ENCODE results near the gene HECW1. TPM values are rescaled to one million over a fixed set of nuclear protein-coding genes. Genes with fewer than 3 reads are reported as not detected.
"Not testable (repeated sequence)": the region's sequence is repeated elsewhere in the genome, so short reads cannot be mapped to it uniquely, and the experiment has no call there.

Gene HECW1
- total RNA-seq, 1 experiment from 2014 or later, result not detected

GRCh38 chr7:43307522-43307921 is 195.1 kb downstream of the HECW1 start:
- no peak for DNase-seq (ENCODE audit: low spot score)

- DNase-seq (ENCODE audit: low spot score), result no peak
Observed at GRCh38 chr7:43308913-43309705, 196.7 kb downstream of the HECW1 start.

- DNase-seq (ENCODE audit: low spot score), result no peak
Observed at GRCh38 chr7:43309706-43310022, 197.2 kb downstream of the HECW1 start.

GRCh38 chr7:43311052-43311451 is 198.6 kb downstream of the HECW1 start:
- no peak for DNase-seq (ENCODE audit: low spot score)

- DNase-seq (ENCODE audit: low spot score), result no peak
Observed at GRCh38 chr7:43311694-43312093, 199.2 kb downstream of the HECW1 start.

GRCh38 chr7:43313628-43314378 is 201.4 kb downstream of the HECW1 start:
- no peak for DNase-seq (ENCODE audit: low spot score)

GRCh38 chr7:43314379-43315158 is 202.1 kb downstream of the HECW1 start:
- no peak for DNase-seq (ENCODE audit: low spot score)

- DNase-seq (ENCODE audit: low spot score), result no peak
Observed at GRCh38 chr7:43317075-43317474, 204.6 kb downstream of the HECW1 start.

GRCh38 chr7:43318188-43318770 is 205.8 kb downstream of the HECW1 start:
- no peak for DNase-seq (ENCODE audit: low spot score)

GRCh38 chr7:43325595-43325994 is 213.1 kb downstream of the HECW1 start:
- no peak for DNase-seq (ENCODE audit: low spot score)

- DNase-seq (ENCODE audit: low spot score), result no peak
Observed at GRCh38 chr7:43328336-43328735, 215.9 kb downstream of the HECW1 start.

GRCh38 chr7:43328785-43329380 is 216.4 kb downstream of the HECW1 start:
- DNase-seq (ENCODE audit: low spot score), result no peak

- DNase-seq (ENCODE audit: low spot score), result no peak
Observed at GRCh38 chr7:43332193-43332796, 219.8 kb downstream of the HECW1 start.

- no peak for DNase-seq (ENCODE audit: low spot score)
Observed at GRCh38 chr7:43337191-43337590, 224.7 kb downstream of the HECW1 start.

- no peak for DNase-seq (ENCODE audit: low spot score)
Observed at GRCh38 chr7:43337811-43338210, 225.4 kb downstream of the HECW1 start.

- DNase-seq (ENCODE audit: low spot score), result no peak
Observed at GRCh38 chr7:43341132-43341531, 228.7 kb downstream of the HECW1 start.

- not testable (repeated sequence) for DNase-seq (ENCODE audit: low spot score)
Observed at GRCh38 chr7:43343417-43343816, 231.0 kb downstream of the HECW1 start.

GRCh38 chr7:43345696-43346095 is 233.2 kb downstream of the HECW1 start:
- DNase-seq (ENCODE audit: low spot score), result not testable (repeated sequence)

- no peak for DNase-seq (ENCODE audit: low spot score)
Observed at GRCh38 chr7:43351683-43352082, 239.2 kb downstream of the HECW1 start.

- DNase-seq (ENCODE audit: low spot score), result no peak
Observed at GRCh38 chr7:43353902-43354301, 241.5 kb downstream of the HECW1 start.

- peak; percentile 17 for DNase-seq (ENCODE audit: low spot score)
Observed at GRCh38 chr7:43362652-43363034, 250.2 kb downstream of the HECW1 start.
